ENCODE data around the gene IL36B.

DNA sequence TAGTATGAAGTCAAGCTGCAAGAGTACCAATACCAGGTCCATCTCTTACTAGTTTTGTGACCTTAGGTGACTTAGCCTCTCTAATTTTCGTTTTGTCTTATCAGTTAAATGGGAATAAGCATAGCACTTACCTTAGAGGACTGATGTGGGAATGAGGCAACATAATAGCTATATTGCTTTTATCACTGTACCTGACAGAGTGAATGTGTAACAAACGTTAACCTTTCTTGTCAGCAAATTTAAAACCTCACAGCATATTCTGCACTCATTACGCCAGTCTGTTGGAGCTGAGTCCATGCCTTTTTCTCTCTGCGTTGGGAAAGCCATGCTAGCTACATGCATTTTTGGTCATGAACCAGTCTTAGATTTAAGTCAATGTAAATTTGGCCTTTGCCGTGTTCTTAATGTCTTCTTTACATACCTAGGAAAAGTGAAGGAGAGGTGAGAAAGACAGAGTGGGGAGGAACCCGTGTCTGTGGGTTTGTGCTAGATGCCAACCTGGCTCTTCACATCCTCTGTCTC is at the start of gene IL36B:
- TF ChIP-seq, protein P1, sequence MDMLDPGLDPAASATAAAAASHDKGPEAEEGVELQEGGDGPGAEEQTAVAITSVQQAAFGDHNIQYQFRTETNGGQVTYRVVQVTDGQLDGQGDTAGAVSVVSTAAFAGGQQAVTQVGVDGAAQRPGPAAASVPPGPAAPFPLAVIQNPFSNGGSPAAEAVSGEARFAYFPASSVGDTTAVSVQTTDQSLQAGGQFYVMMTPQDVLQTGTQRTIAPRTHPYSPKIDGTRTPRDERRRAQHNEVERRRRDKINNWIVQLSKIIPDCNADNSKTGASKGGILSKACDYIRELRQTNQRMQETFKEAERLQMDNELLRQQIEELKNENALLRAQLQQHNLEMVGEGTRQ (IDR thresholded peaks at IDR 0.05; ENCODE audit: borderline replicate concordance, low read depth, low read length), result no peak
- no peak for TF ChIP-seq RCOR1 (IDR thresholded peaks at IDR 0.05; ENCODE audit: low read length)
- TF ChIP-seq EP300 (IDR thresholded peaks at IDR 0.05; ENCODE audit: borderline replicate concordance in 1 of 2, low read depth in 1 of 2, low read length in 1 of 2), result no peak
- no peak for TF ChIP-seq POLR2AphosphoS5 (IDR thresholded peaks at IDR 0.05; ENCODE audit: low read depth, low read length)
- TF ChIP-seq, protein P2, sequence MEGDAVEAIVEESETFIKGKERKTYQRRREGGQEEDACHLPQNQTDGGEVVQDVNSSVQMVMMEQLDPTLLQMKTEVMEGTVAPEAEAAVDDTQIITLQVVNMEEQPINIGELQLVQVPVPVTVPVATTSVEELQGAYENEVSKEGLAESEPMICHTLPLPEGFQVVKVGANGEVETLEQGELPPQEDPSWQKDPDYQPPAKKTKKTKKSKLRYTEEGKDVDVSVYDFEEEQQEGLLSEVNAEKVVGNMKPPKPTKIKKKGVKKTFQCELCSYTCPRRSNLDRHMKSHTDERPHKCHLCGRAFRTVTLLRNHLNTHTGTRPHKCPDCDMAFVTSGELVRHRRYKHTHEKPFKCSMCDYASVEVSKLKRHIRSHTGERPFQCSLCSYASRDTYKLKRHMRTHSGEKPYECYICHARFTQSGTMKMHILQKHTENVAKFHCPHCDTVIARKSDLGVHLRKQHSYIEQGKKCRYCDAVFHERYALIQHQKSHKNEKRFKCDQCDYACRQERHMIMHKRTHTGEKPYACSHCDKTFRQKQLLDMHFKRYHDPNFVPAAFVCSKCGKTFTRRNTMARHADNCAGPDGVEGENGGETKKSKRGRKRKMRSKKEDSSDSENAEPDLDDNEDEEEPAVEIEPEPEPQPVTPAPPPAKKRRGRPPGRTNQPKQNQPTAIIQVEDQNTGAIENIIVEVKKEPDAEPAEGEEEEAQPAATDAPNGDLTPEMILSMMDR (IDR thresholded peaks at IDR 0.05), result no peak
- no peak for TF ChIP-seq RAD21 (IDR thresholded peaks at IDR 0.05; ENCODE audit: low read length)
- no peak for TF ChIP-seq YY1 (IDR thresholded peaks at IDR 0.05; ENCODE audit: low read depth)
- TF ChIP-seq, protein P3, sequence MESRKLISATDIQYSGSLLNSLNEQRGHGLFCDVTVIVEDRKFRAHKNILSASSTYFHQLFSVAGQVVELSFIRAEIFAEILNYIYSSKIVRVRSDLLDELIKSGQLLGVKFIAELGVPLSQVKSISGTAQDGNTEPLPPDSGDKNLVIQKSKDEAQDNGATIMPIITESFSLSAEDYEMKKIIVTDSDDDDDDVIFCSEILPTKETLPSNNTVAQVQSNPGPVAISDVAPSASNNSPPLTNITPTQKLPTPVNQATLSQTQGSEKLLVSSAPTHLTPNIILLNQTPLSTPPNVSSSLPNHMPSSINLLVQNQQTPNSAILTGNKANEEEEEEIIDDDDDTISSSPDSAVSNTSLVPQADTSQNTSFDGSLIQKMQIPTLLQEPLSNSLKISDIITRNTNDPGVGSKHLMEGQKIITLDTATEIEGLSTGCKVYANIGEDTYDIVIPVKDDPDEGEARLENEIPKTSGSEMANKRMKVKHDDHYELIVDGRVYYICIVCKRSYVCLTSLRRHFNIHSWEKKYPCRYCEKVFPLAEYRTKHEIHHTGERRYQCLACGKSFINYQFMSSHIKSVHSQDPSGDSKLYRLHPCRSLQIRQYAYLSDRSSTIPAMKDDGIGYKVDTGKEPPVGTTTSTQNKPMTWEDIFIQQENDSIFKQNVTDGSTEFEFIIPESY (IDR thresholded peaks at IDR 0.05; ENCODE audit: borderline replicate concordance, low read depth), result no peak
- TF ChIP-seq, protein P4, sequence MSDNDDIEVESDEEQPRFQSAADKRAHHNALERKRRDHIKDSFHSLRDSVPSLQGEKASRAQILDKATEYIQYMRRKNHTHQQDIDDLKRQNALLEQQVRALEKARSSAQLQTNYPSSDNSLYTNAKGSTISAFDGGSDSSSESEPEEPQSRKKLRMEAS (IDR thresholded peaks at IDR 0.05; ENCODE audit: low read depth), result no peak
- TF ChIP-seq TAF1 (IDR thresholded peaks at IDR 0.05; ENCODE audit: borderline replicate concordance, low read depth, low read length), result no peak
- TF ChIP-seq, protein P5, sequence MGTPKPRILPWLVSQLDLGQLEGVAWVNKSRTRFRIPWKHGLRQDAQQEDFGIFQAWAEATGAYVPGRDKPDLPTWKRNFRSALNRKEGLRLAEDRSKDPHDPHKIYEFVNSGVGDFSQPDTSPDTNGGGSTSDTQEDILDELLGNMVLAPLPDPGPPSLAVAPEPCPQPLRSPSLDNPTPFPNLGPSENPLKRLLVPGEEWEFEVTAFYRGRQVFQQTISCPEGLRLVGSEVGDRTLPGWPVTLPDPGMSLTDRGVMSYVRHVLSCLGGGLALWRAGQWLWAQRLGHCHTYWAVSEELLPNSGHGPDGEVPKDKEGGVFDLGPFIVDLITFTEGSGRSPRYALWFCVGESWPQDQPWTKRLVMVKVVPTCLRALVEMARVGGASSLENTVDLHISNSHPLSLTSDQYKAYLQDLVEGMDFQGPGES (IDR thresholded peaks at IDR 0.05; ENCODE audit: low read depth, low read length), result no peak
- no peak for TF ChIP-seq NFIC (IDR thresholded peaks at IDR 0.05; ENCODE audit: borderline replicate concordance)
- TF ChIP-seq TCF12 (IDR thresholded peaks at IDR 0.05), result no peak
